Stimulated activated CD4-positive, alpha-beta T cell treated with anti-CD3 and anti-CD28 coated beads, Interleukin-4, amount 100 ng/mL, for 24 hours (primary cell): ENCODE measurements around the gene BCAN.
"Not testable (repeated sequence)": the region's sequence is repeated elsewhere in the genome, so short reads cannot be mapped to it uniquely, and the experiment has no call there.

Source experiments
- DNase-seq: peaks from one replicate; pipeline ENCODE4 v3.0.0-alpha.2; 2020

BCAN gene

GRCh38 chr1:156641761-156642264 lies at the start of gene BCAN:
Gene BCAN, plus strand, starts transcription at chr1:156642117. Its CDS starts 3,938 bp downstream, at chr1:156646055.
- no peak for DNase-seq

- no peak for DNase-seq
Observed at GRCh38 chr1:156592158-156592909, 49.6 kb upstream of the BCAN start.

- no peak for DNase-seq
Observed at GRCh38 chr1:156592910-156593660, 48.8 kb upstream of the BCAN start.

GRCh38 chr1:156593661-156593989 lies 48.3 kb upstream of the BCAN start:
- DNase-seq = no peak

GRCh38 chr1:156594190-156594589 lies 47.7 kb upstream of the BCAN start:
- DNase-seq = no peak

- DNase-seq = no peak
Observed at GRCh38 chr1:156595016-156595415, 46.9 kb upstream of the BCAN start.

GRCh38 chr1:156596426-156596825 lies 45.5 kb upstream of the BCAN start:
- DNase-seq = no peak

GRCh38 chr1:156598125-156598524 lies 43.8 kb upstream of the BCAN start:
- DNase-seq = no peak

GRCh38 chr1:156598731-156599432 lies 43.0 kb upstream of the BCAN start:
- DNase-seq = no peak

GRCh38 chr1:156599811-156600210 lies 42.1 kb upstream of the BCAN start:
- DNase-seq = no peak

- DNase-seq = no peak
Observed at GRCh38 chr1:156600733-156601121, 41.2 kb upstream of the BCAN start.

GRCh38 chr1:156601122-156601830 lies 40.6 kb upstream of the BCAN start, which contains the start of gene GPATCH4:
Gene GPATCH4, minus strand, starts transcription at chr1:156601479.
- peak; percentile 84 for DNase-seq

GRCh38 chr1:156601892-156602291 lies 40.0 kb upstream of the BCAN start:
- no peak for DNase-seq

GRCh38 chr1:156602557-156602993 lies 39.3 kb upstream of the BCAN start:
- no peak for DNase-seq

GRCh38 chr1:156607344-156607743 lies 34.6 kb upstream of the BCAN start:
- DNase-seq = not testable (repeated sequence)

- DNase-seq = peak; percentile 72
Observed at GRCh38 chr1:156608036-156608674, 33.8 kb upstream of the BCAN start.

- peak; percentile 65 for DNase-seq
Observed at GRCh38 chr1:156608981-156609380, 32.9 kb upstream of the BCAN start.

GRCh38 chr1:156610072-156610471 lies 31.8 kb upstream of the BCAN start:
- DNase-seq = not testable (repeated sequence)

GRCh38 chr1:156612666-156613065 lies 29.3 kb upstream of the BCAN start:
- no peak for DNase-seq

GRCh38 chr1:156615946-156616345 lies 26.0 kb upstream of the BCAN start:
- no peak for DNase-seq

- no peak for DNase-seq
Observed at GRCh38 chr1:156616463-156616862, 25.5 kb upstream of the BCAN start.
